ENCODE results near the gene ECE2.

ECE2 gene

DNA sequence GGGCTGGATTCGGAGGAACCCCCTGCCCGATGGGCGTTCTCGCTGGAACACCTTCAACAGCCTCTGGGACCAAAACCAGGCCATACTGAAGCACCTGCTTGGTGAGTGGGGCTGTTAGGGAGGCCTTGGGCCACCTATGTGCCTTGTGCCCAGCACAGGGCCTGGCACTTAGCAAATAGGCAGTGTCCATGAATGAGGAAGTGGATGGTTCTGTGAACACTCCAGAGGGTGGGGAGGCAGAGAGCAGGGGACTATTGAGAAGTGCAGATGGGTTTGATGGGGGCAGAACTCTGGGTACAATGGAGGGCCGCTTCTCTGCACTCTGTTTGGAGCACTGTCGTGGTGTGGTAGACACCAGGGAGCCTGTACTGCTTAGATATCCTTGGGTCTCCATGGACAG, 1.5 kb downstream of the ECE2 start:
- no peak for DNase-seq

DNA sequence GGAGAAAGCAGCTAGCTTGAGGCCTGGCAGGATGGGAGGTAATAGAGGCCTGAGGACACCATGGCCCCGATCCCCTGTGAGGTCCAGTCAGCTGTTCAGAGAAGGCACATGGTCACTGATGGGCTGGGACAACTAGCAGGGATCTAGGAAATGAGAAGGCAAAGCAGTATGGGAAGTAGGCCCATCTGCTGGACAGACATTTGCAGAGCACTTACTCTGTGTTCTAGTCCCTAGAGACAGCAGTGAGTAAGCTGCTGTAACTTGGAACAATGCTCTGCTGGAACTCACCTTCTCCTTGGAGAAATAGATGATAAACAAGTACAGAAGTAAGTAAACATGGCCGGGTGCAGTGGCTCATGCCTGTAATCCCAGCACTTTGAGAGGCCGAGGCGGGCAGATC, 7.1 kb downstream of the ECE2 start:
- no peak for DNase-seq

GRCh38 chr3:184283681-184284080, 7.9 kb downstream of the ECE2 start:
- no peak for DNase-seq

GRCh38 chr3:184284696-184285095, 8.9 kb downstream of the ECE2 start:
- peak; percentile 93 for DNase-seq

GRCh38 chr3:184289426-184289938, 13.7 kb downstream of the ECE2 start:
- DNase-seq = peak; percentile 25

DNA sequence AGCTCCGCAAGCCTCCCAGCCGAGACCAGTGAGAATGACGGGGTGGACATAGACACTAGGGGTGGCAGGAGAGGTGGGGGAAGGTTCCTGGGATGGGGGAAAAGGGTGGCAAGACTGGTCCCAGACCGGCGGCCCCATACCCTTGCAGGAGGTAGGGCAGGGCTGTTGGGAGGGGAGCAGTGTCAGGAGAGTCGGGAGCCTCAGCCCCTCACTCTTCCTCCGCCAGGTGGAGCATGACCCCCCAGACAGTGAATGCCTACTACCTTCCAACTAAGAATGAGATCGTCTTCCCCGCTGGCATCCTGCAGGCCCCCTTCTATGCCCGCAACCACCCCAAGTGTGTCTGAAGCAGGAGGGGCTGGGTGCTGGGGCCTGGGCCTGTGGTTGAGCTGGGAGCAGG, 14.5 kb downstream of the ECE2 start:
- no peak for DNase-seq

- DNase-seq = no peak
Observed at GRCh38 chr3:184291044-184291737, 15.4 kb downstream of the ECE2 start.

DNA sequence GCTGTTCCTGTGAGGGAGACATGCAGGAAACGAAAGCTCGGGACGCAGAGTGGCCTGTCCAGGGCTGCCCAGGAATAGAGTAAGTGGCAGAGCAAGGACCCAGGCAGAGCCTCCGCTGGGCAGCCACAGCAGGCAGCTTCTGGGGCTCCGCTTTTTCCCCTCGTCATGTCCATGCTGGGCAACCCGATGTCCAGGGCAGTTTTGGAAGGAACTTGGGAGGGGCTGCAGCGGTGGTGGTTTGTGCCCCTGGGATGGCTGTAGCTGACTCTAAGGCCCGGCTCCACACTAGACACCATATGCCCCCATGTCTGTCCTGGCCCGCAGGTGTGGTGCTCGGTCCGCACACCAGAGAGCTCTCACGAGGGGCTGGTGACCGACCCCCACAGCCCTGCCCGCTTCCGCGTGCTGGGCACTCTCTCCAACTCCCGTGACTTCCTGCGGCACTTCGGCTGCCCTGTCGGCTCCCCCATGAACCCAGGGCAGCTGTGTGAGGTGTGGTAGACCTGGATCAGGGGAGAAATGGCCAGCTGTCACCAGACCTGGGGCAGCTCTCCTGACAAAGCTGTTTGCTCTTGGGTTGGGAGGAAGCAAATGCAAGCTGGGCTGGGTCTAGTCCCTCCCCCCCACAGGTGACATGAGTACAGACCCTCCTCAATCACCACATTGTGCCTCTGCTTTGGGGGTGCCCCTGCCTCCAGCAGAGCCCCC, 16.1 kb downstream of the ECE2 start:
- no peak for DNase-seq

DNA sequence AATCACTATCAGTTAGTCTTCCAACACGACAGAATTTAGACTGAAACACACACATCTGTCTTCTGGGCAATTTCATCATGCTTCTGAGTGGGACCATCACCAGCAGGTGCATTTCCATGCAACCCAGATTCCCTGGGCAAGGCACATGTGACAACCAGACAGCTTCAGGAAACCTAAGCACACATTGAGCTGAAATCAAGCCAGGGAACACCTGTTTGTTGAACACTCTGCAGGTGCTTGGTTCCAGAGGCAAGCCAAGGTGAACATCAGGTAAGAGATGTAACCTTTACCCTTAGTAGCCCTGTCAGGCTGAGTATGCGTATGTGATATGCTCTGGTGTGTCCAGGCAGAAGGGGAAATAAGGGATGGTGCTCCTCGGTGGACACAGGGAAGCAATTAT, 19.9 kb downstream of the ECE2 start:
- DNase-seq = no peak

GRCh38 chr3:184296616-184297015, 20.8 kb downstream of the ECE2 start:
- DNase-seq = no peak

DNA sequence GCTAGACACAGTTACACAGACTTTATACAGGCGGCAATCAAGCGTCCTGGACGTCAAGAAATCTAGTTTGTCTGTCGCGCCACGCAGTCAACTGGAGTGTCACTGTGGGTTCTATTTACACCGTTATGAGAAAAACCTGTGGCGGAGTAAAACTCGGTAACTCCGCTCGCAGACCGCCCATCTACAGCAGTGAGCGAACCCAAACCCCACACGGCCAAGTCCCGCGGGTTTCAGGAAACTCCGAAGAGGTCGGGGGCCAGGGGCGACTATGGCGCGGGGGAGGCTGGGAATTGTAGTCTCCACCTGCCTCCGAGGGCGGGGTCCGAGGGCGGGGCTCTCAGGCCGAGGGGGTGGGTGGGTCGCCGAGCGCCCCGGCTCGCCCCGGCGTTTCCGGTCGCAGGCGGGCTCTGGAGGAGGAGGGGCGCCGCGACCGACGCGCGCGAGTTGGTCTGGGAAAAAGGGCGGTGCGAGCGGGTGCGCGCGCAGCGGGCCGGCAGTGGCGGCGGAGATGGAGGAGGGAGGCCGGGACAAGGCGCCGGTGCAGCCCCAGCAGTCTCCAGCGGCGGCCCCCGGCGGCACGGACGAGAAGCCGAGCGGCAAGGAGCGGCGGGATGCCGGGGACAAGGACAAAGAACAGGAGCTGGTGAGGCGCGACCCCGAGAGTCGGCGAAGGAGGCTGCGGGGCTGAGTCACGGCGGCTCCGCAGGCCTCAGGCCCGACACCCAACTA, 23.1 kb downstream of the ECE2 start, which contains the start of gene PSMD2:
TSS of gene PSMD2 (plus strand) at position 483 of the 729 bp plus-strand sequence. CDS start at position 509, 26 bp downstream.
- DNase-seq = peak; percentile 96

DNA sequence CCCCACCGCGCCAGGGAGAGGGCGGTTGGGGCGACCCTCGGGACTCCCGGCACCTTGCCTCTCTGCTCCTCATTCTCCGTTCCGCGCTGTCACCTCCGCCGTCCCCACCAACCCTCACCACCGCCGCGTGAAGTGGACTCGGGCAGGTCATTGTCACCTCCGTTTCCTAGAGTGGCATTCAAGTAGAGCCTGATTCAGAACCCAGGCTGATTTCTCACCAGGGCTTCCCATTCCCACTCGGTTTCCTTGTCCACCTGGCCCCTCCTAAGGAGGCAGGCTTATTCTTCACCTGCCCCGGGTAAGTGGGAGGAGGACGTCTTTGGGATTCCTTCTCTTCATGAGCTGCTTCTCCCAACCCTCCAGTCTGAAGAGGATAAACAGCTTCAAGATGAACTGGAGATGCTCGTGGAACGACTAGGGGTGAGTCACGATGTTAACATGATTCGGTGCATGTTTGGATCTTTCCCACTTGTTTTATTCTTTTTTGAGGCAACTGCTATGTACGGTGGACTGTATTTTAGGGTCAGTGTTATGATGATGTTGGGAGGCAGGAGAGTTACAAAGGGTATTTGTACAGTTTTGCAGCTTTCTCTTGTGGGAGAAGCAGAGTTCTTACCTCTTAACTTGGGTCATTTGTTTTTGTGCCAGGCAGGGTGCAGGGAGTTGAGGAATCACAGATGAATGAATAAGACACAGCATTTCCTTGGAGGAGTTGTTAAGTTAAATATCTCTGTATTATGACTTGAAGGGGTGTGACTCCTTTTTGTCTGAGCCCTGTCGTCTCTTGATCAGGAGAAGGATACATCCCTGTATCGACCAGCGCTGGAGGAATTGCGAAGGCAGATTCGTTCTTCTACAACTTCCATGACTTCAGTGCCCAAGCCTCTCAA, 23.9 kb downstream of the ECE2 start:
- DNase-seq = no peak

DNA sequence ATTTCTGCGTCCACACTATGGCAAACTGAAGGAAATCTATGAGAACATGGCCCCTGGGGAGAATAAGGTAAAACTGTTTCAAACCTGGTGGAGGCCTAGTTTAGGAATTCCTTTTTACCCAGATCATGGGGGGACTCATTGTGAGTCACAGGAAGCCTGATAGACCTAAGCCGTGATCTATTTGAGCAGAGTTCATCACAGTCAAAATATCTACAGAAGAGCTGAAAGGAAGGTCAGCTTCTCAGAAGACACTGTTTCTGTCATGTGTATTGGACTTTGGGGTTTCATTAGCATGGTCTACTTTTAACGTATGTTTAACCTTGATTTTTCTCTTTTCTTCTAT, 24.5 kb downstream of the ECE2 start:
- DNase-seq = no peak

GRCh38 chr3:184305577-184305976, 29.8 kb downstream of the ECE2 start:
- DNase-seq = no peak

- no peak for DNase-seq
Observed at GRCh38 chr3:184306341-184306972, 30.6 kb downstream of the ECE2 start.

GRCh38 chr3:184307915-184308314, 32.1 kb downstream of the ECE2 start:
- DNase-seq = no peak

GRCh38 chr3:184308744-184309143, 32.9 kb downstream of the ECE2 start:
- no peak for DNase-seq

DNA sequence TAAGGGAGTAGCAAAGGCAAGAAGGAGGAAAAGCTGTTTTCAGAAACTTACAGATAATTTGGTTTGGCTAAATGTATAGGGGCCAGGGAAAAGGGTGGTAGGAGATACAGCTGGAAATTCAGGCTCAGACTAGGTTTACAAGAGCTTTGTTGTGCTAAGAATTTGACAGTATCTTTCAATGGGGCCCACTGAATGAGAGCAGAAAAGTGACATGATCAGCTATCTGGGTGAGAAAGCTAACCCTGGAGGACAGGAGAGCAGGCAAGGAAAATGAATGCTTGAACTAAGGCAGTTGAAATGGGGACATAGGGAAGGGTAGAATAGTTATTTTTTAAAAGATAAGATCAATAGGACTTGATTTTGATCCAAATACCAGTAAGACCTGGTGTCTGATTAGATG, 35.8 kb downstream of the ECE2 start:
- DNase-seq = no peak

- peak; percentile 96 for DNase-seq
Observed at GRCh38 chr3:184314363-184314699, 38.5 kb downstream of the ECE2 start, which contains the start of gene EIF4G1. Gene EIF4G1 (plus strand): TSS chr3:184314606. CDS start chr3:184315797, 1,191 bp downstream.

- DNase-seq = peak; percentile 5
Observed at GRCh38 chr3:184314700-184315542, 39.1 kb downstream of the ECE2 start.

- no peak for DNase-seq
Observed at GRCh38 chr3:184315543-184315867, 39.7 kb downstream of the ECE2 start.

Measured in NCI-H2227 treated with DMSO at 0.1 percent for 48 hours (cell line).